ENCODE data around the gene PROSER1. TPM values are rescaled to one million over a fixed set of nuclear protein-coding genes. Genes with fewer than 3 reads are reported as not detected.
A peak's percentile ranks its signal among the peaks of the same experiment; 100 is the strongest.

PROSER1 gene
- total and polyA plus RNA-seq, 12 donors, result 7.8 to 31.4 (median 18.2) TPM

DNA sequence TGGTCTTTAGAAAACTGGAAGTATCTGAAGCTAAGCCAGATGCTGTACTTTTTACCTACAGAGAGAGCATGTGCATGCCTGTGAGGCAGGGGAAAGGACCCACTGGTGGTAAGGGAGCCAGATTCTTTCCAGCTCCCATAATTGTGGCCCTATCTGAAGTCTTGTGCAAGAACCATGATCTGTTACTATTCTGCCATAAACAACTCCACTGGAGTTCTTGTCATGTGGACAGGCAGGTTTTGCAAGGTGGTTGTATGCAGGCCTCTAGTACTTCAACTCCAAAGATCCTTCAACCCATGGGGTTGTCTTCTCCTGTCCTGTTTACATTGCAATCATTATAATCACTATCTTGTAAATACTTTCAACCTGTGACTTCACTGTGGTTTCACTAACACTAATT lies 14.1 kb downstream of the PROSER1 start:
- Histone ChIP-seq H3K4me1 (replicated peaks in 1 of 2) (peaks cover 0 to 8% of the 10 kb centered on the region in 2 donors), H3K9me3 (replicated peaks in 1 of 3) (no peaks in the 10 kb centered on the region), H3K27ac (no peak overlapping the region), H3K36me3 (replicated peaks in 1 of 2) (peaks cover 0 to 61% of the 10 kb centered on the region in 2 donors), H3K4me3 (no peak overlapping the region), H3K27me3 (no peaks in the 10 kb centered on the region)
- no peak for DNase-seq
- intact Hi-C loops (cut with DNase I), result no loop called here
- TF ChIP-seq, protein P1, sequence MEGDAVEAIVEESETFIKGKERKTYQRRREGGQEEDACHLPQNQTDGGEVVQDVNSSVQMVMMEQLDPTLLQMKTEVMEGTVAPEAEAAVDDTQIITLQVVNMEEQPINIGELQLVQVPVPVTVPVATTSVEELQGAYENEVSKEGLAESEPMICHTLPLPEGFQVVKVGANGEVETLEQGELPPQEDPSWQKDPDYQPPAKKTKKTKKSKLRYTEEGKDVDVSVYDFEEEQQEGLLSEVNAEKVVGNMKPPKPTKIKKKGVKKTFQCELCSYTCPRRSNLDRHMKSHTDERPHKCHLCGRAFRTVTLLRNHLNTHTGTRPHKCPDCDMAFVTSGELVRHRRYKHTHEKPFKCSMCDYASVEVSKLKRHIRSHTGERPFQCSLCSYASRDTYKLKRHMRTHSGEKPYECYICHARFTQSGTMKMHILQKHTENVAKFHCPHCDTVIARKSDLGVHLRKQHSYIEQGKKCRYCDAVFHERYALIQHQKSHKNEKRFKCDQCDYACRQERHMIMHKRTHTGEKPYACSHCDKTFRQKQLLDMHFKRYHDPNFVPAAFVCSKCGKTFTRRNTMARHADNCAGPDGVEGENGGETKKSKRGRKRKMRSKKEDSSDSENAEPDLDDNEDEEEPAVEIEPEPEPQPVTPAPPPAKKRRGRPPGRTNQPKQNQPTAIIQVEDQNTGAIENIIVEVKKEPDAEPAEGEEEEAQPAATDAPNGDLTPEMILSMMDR (IDR thresholded peaks at IDR 0.05), result no peak
- no peak for TF ChIP-seq POLR2A (IDR thresholded peaks at IDR 0.05)

DNA sequence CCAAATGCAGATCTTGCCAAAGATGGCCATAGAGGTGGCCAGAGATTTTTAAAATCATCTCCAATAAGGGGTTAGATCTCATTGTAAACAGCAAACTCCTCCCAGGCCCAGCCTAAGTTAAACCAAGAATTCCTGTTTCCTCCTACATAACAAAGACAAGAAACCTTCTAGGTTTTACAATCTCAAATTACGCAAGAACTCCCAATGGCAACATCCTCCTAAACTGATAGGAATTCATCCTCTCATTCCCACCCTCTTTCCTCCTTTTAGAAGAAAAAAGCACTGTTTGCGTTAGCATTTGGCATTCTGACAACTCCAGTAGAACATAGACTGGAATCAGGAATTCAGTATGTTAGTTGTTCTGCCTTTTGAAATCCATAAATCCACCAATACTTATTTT lies 14.6 kb downstream of the PROSER1 start:
- peaks cover 0 to 60% of the 10 kb centered on the region in 2 donors for H3K36me3 ChIP-seq (replicated peaks in 1 of 2)
- WGBS, 4 donors, result 80 to 92% (median 87%) methylated on average over 2 of the region's 2 CpGs
- intact Hi-C loops (cut with DNase I), result no loop called here

DNA sequence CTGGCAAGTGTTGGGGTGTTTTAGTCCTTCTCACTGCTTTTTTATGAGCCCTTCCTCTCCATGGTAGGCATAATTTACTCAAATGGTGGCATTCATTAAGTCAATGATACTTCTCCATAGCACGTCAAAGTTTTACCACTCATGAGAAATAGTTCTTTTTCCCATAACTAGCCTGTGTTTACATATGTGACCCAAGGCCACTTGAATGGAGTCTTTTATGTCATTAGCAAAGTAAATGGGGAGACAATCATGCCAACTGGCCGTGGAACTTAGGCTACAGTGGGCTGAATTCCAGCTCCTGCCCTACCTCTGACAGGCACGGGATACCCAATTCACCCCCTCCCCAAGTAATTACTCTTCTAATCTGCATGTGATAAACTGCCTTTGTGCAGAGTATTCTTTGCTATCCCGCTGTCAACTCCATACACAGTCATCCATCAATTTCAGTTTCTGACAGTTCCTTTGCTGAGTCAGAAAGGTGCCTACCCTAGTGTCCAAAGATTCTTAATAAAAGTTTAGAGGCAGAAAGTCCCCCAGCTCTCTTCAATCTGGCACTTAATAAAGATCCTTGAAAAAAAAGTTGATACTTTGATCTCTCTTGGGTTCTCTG lies 16.9 kb downstream of the PROSER1 start:
- intact Hi-C loops (cut with DNase I), result no loop called here
- no peaks in the 10 kb centered on the region for H3K9me3 ChIP-seq (replicated peaks in 1 of 3)
- peaks cover 0 to 42% of the 10 kb centered on the region in 2 donors for H3K36me3 ChIP-seq (replicated peaks in 1 of 2)
- 57 to 83% (median 69%) methylated on average over 4 of the region's 4 CpGs for WGBS, 4 donors
- no peaks in the 10 kb centered on the region for H3K4me1 ChIP-seq (replicated peaks in 1 of 2)
- no peak for DNase-seq
- no peak overlapping the region for H3K27ac ChIP-seq
- no peak overlapping the region for H3K4me3 ChIP-seq
- H3K27me3 ChIP-seq, result no peaks in the 10 kb centered on the region
- no peak for TF ChIP-seq POLR2A (IDR thresholded peaks at IDR 0.05)
- TF ChIP-seq, protein P1 (IDR thresholded peaks at IDR 0.05), result no peak

More for the DNA sequence above, 14.6 kb downstream of the PROSER1 start:
- Histone ChIP-seq H3K27me3 (no peaks in the 10 kb centered on the region), H3K4me3 (no peak overlapping the region), H3K27ac (no peak overlapping the region), H3K9me3 (replicated peaks in 1 of 3) (no peaks in the 10 kb centered on the region), H3K4me1 (replicated peaks in 1 of 2) (peaks cover 0 to 8% of the 10 kb centered on the region in 2 donors)
- no peak for TF ChIP-seq POLR2A (IDR thresholded peaks at IDR 0.05)
- TF ChIP-seq, protein P1 (IDR thresholded peaks at IDR 0.05), result no peak
- DNase-seq, result no peak

DNA sequence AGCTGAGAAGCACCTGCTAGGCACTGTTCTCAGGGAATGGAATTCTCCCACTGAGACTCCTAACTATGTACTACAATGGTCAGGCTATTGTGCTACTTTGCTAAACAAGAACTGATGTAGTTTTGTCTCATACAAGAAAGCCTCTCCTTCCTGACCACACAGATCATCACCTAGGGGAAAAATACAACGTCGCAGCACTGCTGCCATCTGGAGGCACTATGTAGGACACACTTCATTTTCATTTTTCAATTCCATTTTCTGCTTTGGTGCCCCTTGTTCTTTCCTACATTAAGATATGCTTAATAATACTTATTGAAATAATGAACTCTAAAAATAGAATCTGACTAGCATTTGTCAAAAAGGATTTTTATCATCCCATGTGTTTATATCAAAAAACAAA lies 21.1 kb downstream of the PROSER1 start:
- no peaks in the 10 kb centered on the region for H3K27me3 ChIP-seq
- TF ChIP-seq, protein P1 (IDR thresholded peaks at IDR 0.05), result peak in 5 of 6 experiments; percentile 21 to 53 (median 34)
- TF ChIP-seq POLR2A (IDR thresholded peaks at IDR 0.05), result no peak
- no peaks in the 10 kb centered on the region for H3K9me3 ChIP-seq (replicated peaks in 1 of 3)
- no peaks in the 10 kb centered on the region for H3K4me1 ChIP-seq (replicated peaks in 1 of 2)
- 10 to 19% (median 11%) methylated on average over 2 of the region's 2 CpGs for WGBS, 4 donors
- H3K27ac ChIP-seq, result no peak overlapping the region
- H3K36me3 ChIP-seq (replicated peaks in 1 of 2), result peaks cover 0 to 39% of the 10 kb centered on the region in 2 donors
- intact Hi-C loops (cut with DNase I), result no loop called here
- H3K4me3 ChIP-seq, result no peak overlapping the region
- DNase-seq, result peak in 3 of 7 donors; percentile 16 to 27 (median 21)

Measured in adrenal gland (tissue), 12 donors.